Stimulated activated naive CD8-positive, alpha-beta T cell treated with anti-CD3 and anti-CD28 coated beads, Interleukin-15, Interleukin-2, amounts not matched to agents 100 U/mL and 50 U/mL, for 24 hours (primary cell): ENCODE measurements around the gene SF3B1.
"Not testable (repeated sequence)": the region's sequence is repeated elsewhere in the genome, so short reads cannot be mapped to it uniquely, and the experiment has no call there.

ENCODE experiments used
- ATAC-seq: fragments of 150-1000 bp; cut with Tn5 transposase; one replicate; pipeline ENCODE4 v1.10.0; 2021
- DNase-seq: peaks from one replicate; pipeline ENCODE4 v3.0.0; 2021

The SF3B1 gene

DNA sequence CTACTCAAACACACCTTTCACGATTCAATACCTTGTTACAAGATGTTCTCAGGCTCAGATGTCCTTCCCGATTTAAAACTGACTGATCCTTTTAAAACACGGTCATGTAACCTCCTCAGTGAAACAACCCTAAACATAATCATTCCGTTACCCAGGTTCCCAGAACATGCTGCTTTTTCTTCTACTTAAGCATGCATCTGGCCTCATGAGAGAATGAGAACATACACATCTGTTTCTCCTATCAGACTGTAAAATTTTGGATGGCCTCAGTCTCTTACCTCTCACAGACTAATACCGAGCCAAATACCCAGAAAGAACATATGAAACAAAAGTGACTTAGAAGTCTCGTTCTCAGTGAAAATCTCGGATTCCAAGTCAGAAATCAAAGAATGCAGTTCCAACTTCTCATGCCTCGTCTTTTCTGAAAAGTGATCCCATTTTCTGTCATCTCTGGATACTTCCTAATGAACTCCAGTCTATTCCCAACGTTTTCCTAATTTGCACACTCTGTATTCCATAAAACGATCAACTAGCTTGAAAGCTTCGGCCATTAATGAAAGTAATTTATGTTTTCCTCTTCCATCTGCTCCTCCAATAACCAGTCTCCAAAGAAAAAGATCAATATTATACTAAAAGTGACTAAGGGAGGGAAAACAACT, 919 bp downstream of the SF3B1 start:
- ATAC-seq (no peak), DNase-seq (no peak)

DNA sequence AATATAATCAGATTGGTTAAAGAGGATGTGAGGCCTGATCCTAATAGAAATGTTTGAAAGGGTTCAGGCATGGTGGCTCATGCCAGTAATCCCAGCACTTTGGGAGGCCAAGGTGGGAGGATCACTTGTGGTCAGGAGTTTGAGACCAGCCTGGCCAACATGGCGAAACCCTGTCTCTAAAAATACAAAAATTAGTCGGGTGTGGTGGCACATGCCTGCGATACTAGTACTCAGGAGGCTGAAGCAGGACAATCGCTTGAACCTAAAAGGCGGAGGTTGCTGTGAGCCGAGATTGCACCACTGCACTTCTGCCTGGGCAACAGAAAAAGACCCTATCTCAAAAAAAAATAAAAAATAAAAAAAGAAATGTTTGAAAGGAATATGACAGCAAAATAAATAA, 2.3 kb downstream of the SF3B1 start:
- ATAC-seq, DNase-seq: not testable (repeated sequence)

DNA sequence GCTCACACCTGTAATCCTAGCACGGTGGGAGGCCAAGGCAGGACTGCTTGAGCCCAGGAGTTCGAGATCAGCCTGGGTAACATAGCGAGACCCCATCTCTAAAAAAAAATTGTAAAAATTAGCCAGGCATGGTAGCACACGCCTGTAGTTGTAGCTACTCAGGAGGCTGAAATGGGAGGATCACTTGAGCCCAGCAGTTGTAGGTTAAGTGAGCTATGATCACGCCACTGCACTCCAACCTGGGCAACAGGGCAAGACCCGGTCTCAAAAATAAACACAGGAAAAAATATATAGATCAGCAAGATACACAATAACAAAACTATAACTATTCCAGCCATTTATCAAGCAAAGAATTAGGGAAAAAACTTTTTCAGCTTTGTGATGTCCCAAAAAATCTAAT, 3.0 kb downstream of the SF3B1 start:
- DNase-seq (no peak), ATAC-seq (no peak)

DNA sequence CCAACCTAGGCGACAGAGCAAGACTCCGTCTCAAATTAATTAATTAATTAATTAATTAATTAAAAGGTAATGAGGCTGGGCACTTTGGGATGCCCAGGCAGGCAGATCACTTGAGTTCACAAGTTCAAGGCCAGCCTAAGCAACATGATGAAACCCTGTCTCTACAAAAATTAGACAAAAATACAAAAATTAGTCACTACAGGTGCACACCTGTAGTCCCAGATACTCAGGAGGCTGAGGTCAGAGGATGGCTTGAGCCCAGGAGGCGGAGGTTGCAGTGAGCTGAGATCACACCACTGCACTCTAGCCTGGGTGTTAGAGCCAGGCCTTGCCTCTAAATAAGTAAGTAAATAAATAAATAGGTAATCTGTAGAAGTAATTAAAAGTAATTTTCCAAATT, 6.8 kb downstream of the SF3B1 start:
- ATAC-seq (no peak), DNase-seq (no peak)

DNA sequence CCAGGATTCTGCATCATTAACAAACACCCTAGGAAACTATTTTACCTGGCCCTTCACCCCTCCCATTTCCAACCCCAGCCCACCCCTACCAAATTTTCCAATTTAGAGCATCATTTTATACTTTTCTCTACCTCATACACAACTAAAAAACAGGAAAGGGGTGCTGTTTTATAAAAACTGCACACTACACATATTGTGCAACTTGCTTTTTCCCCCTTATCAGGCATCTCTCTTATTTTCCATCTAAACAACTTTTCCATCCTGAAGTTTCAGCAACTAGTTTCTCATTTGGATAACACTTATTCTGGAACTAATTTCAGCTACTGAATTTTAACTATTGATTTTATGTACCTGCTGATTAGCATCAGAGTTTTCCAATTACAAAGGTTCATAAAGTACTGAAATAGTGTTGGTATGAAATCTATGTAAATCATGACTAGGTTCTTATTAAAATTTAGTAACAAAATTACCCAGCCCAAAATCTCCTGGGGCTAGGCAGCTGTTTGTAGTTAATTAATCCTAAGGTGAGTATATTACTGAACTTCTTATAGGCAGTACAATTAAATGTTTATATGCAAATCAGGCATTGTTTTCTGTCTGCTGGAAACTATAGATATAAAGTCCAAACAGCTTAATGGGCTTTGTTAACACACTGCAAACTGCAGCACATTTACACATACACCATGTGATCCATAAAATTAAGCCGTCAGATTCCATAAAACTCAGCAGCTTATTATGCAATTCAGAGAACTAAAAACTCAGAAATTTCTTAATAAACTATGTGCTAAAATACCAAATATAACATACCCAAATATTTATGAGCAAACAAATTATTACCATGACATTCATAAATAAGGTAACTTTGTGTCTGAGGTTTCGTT, 7.9 kb downstream of the SF3B1 start:
- no peak for DNase-seq
- no peak for ATAC-seq

DNA sequence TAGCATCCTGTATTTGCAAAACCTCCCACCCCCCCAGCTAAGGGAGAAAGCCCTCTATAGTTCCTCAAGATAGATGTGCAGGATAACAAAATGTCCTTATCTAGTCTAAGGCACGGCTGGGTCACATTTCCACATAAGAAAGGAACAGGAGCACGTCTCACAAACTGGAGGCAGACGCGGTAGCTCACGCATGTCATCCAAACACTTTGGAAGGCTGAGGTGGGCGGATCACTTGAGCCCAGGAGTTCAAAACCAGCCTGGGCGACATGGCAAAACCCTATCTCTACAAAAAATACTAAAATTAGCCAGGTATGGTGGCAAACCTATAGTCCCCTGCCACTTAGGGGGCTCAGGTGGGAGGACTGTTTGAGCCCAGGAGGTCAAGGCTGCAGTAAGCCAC, 9.3 kb downstream of the SF3B1 start:
- no peak for ATAC-seq
- DNase-seq = no peak

DNA sequence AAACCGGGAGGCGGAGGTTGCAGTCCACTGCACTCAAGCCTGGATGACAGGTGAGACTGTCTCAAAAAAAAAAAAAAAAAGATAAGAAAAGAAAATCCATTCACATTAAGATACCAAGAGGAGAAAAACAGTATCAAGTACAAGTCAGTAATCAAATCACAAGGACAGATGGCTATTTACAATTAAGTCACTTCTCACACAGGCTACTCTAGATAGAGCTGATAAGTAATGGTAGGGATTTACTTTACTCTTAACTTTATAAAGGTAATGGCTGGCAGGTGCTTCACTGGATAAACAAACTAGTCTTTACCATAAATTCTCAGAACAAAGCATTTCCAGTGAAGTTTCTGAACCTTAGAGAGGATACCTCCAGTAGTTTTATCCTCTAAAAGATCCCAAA, 11.5 kb downstream of the SF3B1 start:
- DNase-seq = no peak
- ATAC-seq = no peak

DNA sequence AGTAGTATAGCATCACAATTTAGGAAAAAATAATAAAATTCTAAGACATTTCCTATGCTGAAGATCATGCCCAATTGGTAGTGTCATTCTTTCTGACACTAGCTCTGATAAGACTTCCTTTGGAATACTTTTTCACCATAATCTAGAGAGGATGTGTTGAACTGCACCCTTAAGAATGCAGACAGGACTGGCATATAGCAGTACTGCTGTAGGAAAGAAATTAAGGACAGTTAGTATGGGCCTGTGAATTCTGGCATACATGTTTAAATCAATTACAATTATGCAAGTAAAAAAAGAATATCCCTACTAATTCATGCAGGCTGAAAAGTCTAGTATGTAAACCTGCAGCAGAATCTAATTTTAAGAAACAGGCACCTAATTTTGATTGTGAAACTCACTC, 15.4 kb downstream of the SF3B1 start:
- DNase-seq = no peak
- no peak for ATAC-seq

DNA sequence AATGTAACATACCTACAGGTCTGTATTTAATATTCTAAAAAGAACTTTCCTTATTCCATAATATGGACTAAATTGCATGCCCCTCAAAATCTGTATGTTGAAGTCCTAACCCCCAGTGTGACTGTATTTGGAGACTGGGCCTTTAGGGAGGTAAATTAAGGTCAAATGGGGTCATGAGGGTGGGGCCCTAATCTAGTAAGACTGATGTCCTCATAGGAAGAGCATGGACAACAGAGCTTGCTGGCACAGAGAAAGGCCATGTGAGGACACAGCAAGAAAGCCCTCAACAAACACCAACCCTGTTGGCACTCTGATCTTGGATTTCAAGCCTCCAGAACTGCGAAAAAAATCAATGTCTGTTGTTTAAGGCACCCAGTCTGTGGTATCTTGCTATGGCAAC, 18.6 kb downstream of the SF3B1 start:
- ATAC-seq (no peak), DNase-seq (no peak)

DNA sequence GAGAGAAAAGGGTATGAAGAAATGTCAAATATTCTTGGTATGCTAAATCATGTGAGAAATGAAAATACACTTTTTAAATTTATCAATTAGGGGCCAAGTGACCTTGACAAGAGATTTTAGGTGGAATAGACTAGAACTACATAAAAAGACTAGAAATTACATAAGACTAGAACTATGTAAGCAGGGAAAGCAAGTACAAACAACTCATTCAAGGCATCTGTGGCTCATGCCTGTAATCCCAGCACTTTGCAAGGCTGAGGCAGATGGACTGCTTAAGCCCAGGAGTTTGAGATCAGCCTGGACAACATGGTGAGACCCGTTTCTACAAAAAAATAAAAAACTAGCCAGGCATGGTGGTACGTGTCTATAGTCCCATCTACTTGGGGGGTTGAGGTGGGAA, 20.3 kb downstream of the SF3B1 start:
- DNase-seq (no peak), ATAC-seq (no peak)

DNA sequence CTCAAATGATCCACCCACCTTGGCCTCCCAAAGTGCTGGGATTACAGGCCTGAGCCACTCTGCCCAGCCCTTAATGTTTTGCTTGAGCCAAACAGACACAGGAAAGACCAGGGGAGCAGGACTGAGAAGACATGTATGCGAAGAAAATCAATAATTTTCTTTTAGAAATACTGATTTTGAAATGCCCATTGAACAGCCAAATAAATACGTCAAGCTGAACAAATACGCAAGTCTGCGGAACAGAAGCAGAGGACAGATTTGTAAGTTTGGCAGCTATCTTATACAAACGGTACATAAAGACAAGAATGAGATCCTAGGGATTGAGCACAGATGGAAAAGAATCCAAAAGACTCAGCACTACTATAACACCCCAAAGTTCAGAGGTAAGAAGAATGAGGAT, 20.8 kb downstream of the SF3B1 start:
- no peak for DNase-seq
- no peak for ATAC-seq

DNA sequence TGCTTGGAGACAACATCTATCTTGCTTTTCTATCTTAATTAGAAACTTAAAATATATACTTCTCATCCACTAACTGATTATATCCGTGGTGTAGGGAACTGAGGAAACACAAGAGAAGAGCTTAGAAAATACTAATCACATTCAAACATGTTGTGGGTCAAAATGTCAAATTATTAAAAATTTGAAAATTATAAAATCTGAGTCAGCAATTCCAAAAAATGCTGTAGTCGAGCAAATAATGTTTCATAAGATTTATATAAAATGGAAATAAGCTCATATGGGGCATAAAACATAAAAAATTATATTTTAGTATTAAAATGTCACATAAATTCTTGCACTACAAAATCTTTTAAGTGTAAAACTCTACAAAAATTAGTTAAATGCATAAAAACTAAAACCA, 29.2 kb downstream of the SF3B1 start:
- DNase-seq (no peak), ATAC-seq (no peak)

DNA sequence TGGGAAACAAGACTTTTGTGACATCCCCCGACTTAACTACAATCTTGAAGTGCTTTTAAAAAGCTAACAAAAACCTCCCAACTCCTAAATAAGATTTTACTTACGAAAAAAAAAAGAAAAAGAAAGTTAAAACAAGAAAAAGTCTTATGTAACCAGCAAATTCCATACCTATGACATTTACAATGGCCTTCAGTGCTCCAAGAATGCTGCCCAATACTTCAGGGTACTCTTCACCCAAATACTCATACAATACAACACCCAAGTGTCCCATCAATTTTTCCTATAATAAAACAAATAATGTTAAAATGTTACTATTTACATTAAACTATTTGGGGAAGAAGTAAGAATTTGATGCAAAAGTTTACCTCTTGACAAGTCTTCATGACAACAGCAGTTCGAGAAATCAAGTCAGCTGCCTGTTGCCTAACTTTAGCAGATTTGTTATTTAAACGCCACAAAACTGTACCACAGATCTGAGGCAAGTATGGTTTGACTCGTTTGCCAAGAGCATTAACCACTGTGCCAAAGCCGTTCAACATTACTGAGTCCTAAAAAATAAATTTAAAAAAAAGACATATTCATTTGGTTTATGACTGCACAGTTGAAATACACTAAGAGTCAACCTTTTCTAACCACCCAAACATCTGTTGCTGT, 34.8 kb downstream of the SF3B1 start:
- no peak for ATAC-seq
- DNase-seq = no peak

DNA sequence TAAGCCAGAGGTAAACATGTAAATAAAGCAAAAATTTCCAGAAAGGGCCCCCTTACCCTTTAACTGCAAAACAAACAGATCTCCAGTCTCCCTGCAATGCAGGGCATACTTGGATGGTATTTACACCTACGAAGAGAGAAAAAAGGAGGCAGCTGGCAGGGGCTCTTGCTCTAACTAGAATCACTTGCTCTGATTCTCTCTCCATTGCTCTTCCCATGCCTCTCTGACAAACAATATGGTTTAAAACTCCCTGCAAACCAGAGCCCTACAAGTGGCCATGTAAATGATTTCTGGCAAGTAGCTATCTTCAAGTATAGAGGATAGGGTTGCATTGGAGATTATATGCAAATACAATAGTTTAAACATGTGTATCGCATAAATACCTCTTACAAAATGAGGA, 35.9 kb downstream of the SF3B1 start:
- no peak for DNase-seq
- no peak for ATAC-seq

DNA sequence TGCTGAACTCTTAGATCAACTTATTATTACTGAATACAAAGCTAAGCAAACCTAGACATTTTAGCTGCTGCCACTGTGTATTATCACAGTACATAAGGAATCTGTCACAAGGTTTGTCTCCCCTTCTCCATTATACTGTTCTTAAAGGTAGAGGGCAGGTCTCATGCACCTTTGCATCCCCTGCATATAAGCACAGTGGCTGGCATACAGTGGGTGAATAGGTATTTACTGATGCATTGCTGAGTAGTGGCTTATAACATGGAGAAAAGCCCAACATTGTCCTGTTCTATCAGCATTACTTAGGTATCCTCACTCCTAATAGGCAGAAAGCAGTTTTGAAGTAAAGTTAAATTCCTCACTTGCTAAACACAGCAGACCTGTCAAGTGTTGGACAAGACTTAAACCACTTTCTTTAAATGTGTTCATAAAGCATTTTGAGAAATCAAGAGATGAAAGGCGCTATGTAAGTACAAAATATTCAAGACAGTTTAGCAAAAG, 43.6 kb downstream of the SF3B1 start:
- ATAC-seq (no peak), DNase-seq (no peak)

DNA sequence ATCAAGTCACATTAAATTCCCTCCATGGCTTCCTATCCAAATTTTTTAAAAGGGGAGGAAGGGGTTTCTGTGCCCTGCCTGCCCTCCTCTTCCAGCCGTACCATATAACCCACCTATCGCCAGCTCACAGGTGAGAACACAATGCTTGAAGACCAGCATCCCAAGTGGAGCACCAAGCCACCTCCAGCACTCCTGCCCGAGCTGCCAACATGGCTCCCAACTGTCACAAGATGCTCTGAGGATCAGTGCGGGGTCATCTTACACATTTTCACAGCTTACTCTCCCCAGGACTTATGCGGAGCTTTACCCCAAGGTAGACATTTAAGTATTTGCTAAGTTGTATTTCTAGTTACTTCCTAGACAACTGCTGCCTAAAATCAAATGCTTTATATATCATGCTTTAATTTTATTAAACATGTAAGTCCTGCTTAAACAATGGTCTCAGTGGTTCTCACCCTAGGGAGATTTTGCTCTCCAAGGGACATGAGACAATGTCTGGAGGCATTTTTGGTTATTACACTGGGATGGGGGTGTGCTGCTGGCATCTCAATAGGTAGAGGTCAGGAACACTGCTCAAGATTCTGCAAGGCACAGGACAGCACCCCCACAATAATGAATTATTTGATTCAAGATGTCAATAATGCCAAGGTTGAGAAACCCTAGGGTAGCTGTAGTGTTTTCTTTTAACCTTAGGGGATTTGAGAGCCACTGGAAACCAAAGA, 45.8 kb downstream of the SF3B1 start:
- ATAC-seq (no peak), DNase-seq (no peak)

DNA sequence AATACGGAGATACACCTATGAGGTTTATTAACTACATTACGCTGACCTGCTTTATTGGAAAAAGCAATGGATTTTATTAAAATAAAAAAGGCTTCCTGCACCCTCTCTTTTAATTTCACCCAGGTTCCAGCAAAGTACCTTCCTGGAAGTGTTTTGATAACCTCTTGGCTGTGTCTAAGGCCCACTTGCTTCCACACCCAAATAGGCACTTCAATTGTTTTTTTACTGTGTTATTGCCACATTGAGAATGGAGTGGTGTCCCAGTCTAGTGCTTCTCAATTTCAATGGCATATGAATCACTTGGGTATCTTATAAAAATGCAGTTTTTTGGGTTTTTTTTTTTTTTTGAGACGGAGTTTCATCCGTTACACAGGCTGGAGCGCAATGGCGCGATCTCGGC, 47.6 kb downstream of the SF3B1 start:
- ATAC-seq = no peak
- no peak for DNase-seq

DNA sequence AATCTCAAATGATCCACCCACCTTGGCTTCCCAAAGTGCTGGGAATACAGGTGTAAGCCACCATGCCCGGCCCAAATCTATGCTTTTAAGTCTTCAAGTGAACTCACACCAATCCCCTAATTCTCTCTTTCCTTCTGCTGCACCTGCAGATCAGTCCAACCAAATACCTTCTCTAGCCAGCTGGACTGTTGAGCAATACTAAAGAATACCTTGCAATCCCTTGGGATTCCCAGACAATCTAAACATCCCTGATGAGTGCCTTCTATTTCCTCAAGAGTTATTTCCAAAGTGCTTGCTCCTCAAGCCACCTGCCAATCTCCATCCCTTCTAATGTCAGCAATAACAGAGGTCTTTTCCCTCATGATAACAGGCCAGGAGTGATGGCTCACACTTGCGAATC, 48.6 kb downstream of the SF3B1 start:
- ATAC-seq (no peak), DNase-seq (no peak)

DNA sequence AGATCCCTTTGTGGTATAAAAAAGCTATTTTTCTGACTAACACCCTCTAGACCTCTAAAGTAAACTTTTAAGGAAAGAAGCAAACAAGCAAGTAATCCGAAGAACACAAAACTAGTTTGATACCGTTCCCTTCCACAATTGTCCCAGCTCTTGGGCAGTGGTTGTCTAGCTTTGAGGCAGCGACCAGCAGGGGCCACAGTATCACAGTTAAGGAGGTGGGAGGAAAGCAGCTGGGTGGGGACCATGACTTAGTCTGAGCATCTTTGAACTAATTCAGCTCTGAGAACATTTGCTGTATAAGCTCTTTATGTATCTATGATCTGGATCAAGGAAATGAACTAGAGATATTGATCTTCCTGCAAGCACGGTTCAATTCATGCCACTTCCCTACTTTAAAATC, 51.0 kb downstream of the SF3B1 start:
- DNase-seq = no peak
- no peak for ATAC-seq

DNA sequence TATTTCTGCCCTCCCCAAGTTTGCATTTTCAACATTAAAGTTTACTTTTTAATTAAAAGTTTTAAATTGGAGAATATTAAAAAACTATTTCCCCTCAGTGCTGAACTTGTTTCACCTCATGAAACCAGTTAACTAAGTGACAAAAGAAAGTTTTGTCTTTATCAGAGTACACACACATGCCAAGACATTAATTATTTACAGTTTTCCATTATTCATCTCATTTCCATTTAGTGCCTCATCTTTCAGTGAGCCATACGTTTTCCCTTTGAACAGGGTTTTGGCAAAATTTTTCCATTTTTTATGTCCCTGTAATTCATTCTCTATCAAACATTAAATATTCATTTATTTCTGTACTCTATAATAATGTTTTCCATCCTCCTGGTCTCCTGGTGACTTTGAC, 53.2 kb downstream of the SF3B1 start:
- no peak for DNase-seq
- no peak for ATAC-seq

DNA sequence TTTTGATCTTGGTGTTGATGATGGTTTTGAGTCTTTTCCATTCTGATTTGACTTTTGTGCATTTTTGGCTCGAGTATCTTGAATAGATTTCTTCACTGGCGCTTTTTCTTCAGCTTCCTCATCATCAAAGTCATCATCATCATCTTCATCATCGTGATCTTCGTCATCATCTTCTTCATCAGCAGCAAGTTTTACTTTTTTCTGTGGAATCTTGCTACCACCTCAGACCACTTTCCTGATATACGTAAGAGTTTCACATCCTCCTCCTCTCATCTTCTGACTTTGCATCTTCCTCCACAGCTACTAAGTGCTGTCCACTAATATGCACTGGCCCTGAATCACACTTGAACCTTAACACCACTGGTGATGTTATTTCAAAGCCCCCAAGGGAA, 54.9 kb downstream of the SF3B1 start:
- ATAC-seq, DNase-seq: not testable (repeated sequence)

DNA sequence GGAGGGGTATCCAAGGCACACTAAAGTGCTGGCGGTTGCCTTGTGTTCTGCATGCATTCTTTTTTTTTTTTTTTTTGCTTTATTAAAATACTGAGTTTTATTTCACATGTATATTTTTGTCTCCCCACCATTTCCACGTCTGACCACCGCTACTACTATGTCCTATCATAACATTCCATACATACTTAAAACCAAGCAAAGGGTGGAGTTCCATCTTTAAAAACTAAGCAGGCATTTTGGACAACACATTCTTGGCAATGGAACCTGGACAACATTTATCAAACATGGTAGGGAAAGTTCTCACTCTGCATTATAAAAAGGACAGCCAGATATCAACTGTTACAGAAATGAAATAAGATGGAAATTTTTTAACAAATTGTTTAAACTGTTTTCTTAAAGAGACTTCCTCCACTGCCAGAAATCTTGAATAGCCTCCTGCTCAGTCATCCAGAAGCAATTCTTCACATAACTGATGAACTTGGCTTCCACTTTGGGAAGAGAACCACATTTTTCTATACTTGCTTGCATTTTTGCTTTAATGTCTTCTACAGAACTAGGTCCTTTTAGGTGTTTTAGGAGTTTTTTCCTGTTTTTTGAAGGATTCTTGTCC, 55.4 kb downstream of the SF3B1 start:
- not testable (repeated sequence) for DNase-seq, ATAC-seq
